Astrocyte of the spinal cord (primary cell): Measurements from ENCODE around the gene ADCY5.

Experiments used
- DNase-seq: peaks from one replicate; pipeline ENCODE4 v3.0.0; 2011; ENCODE audit warnings: low read depth, low spot score
- H3K4me3 ChIP-seq: 2 replicates; pipeline ENCODE4 v1.5.1; 2011; ENCODE audit warnings: low read depth, mild to moderate bottlenecking, low read length, moderate library complexity
- in situ Hi-C: cut with HindIII; loops from 2 replicates; pipeline ENCODE4 v1.10.0; 2017; ENCODE audit warnings: low sequenced_read_pairs
- TF ChIP-seq, protein P1 (sequence below): IDR thresholded peaks from 2 replicates; pipeline ENCODE4 v1.5.1; 2012; ENCODE audit warnings: low read depth, mild to moderate bottlenecking, low read length, inconsistent platforms

ADCY5 gene

DNA sequence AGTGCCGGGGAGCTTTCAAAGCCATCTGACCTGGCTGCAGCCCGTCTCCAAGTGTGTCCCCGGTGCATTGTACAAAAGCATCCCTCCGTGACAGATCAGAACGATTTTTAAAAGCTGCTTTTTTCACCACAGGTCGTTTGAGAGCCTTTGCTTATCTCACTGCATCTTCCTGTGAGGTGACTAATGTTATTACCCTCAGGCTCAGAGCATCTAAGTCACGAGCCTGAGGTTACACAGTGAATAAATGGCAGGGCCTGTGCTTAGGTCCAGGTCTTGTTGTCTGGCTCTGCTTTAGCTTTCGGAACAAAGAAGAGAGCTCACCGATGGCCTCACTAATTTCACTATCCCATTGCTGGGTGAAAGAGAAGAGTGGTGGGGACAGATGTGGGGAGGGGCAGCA lies 163.8 kb downstream of the ADCY5 start:
- in situ Hi-C loops = no loop called here
- no peak overlapping the region for H3K4me3 ChIP-seq
- DNase-seq = no peak
- TF ChIP-seq, protein P1, sequence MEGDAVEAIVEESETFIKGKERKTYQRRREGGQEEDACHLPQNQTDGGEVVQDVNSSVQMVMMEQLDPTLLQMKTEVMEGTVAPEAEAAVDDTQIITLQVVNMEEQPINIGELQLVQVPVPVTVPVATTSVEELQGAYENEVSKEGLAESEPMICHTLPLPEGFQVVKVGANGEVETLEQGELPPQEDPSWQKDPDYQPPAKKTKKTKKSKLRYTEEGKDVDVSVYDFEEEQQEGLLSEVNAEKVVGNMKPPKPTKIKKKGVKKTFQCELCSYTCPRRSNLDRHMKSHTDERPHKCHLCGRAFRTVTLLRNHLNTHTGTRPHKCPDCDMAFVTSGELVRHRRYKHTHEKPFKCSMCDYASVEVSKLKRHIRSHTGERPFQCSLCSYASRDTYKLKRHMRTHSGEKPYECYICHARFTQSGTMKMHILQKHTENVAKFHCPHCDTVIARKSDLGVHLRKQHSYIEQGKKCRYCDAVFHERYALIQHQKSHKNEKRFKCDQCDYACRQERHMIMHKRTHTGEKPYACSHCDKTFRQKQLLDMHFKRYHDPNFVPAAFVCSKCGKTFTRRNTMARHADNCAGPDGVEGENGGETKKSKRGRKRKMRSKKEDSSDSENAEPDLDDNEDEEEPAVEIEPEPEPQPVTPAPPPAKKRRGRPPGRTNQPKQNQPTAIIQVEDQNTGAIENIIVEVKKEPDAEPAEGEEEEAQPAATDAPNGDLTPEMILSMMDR = no peak

DNA sequence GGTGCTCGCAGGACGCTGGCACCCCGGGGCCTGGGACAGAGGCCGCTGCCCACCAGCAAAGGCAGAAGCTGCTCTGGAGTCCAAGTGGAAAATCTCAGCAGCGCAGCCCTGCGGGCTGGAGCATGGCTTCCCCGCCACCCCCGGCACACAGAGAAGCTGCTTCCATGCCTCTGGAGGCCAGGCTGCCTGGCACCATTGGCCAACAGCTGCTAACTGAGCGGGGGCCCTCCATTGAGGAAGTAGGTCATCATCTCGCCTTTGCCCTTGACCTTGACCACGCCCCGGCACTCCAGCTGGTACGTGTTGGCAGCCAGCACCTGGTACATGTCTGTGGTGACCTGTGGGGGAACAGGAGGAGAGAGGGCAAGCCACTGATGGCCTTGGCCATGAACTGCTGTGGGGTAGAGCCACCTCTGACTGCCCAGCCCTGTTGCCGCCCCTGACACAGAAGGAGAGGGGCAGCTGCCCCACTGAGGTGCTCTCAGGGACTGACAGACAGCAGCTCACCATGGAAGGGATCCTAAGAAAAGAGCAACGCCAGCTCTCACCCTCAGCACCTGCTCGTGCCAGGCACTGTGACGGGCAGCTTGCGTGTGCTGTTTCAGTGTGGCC lies 164.4 kb downstream of the ADCY5 start:
- in situ Hi-C loops = no loop called here
- TF ChIP-seq, protein P1 = no peak
- no peak for DNase-seq
- H3K4me3 ChIP-seq = no peak overlapping the region

DNA sequence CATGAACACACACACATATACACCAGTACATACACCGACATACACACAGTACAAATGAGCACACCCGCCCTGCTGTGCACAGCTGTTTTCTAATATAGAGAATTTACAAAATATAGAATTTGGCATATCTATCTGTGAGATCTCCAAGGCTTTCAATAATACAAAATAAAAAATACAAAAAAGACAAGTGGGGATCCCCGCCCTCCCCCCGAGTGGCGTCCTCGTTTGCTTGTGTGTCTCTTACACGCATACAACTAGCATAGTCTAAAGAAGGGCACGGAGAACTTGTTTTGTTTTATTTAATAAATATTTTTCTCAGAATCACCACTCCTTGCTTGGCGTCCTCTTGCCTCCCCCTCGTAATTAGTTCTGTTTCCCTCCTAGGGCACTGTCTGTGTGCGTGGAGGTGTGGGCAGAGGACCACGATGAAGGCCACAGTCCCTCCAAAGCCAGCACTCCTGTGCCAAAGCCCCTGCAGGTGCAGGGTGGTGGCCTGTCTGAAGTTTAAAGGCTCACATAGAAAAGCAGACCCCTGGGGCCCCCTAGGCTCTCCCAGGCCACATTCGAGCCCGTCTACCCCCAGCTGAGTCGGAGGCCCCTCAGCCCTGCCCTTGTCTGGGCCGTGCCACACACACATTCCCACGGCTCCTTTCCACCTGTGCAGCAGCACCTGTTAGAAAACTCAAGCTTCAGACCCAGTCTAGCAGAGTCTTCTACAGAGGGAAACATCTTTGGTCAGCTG lies 165.1 kb downstream of the ADCY5 start:
- TF ChIP-seq, protein P1 = no peak
- in situ Hi-C loops = no loop called here
- DNase-seq = no peak
- no peak overlapping the region for H3K4me3 ChIP-seq

DNA sequence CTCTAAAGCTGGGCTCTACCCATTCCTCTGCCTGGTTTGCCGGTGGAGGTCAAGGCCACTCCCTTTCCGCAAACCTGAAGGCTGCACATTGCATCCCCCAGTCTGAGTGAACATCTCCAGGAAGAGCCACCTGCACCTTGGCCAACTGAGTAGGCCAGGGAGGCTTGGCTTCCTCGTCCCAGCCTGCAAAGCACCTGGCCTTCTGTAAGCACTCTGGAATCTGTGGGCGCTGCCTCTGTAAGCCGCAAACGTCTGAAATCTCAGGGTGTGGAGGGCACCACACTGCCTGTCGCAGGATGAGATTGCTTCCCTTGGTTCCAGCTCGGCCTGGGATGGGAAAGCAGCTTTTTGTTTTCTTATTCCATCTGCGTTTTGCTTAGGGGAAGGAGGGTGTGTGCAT lies 165.8 kb downstream of the ADCY5 start:
- TF ChIP-seq, protein P1 = no peak
- in situ Hi-C loops = no loop called here
- no peak for DNase-seq
- H3K4me3 ChIP-seq = no peak overlapping the region

DNA sequence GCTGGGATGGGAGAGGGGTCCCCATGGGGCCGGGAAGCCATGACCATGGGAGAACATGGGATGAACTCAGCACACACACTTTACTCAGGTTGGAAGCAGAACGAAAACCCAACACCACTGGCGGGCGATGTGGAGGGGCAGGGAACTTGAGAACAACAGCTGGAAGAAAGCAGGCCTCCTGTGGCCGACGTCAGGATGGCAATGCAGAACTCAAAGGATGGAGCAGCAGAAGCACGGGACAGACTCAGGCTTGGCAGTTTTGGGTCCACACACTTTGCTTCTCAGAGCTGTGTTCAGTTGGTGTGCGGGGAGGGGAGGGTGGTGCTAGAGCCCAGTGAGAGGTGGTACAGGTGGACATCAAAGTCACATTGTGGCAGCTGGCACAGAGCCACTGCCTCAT lies 166.4 kb downstream of the ADCY5 start:
- H3K4me3 ChIP-seq = no peak overlapping the region
- DNase-seq = no peak
- in situ Hi-C loops = no loop called here
- TF ChIP-seq, protein P1 = no peak

DNA sequence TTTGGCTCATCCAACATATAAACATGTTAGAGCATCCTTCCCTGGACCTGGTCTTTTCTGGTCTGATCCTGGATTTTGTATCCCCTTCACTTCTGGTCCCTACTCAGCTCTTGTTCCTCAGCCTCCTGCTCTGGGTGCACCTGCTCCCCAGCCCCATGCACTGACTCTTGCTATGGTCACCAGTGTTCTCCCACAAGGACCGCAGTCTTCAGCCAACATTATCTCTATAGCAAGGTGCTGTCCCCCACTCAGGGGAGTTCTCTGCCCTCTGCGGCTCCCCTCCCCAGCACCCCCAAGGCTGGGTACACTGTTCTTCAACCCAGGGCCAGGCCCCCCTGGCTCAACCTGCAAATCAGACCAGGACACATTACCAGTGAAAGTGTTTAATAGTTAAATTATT lies 167.0 kb downstream of the ADCY5 start:
- DNase-seq = no peak
- in situ Hi-C loops = no loop called here
- TF ChIP-seq, protein P1 = no peak
- H3K4me3 ChIP-seq = no peak overlapping the region
